Measurements from ENCODE around the gene PCDHGA6. TPM values are rescaled to one million over a fixed set of nuclear protein-coding genes. Genes with fewer than 3 reads are reported as not detected.

PCDHGA6 gene
- 2.6 and 3.9 TPM in 2 replicates for total RNA-seq

DNA sequence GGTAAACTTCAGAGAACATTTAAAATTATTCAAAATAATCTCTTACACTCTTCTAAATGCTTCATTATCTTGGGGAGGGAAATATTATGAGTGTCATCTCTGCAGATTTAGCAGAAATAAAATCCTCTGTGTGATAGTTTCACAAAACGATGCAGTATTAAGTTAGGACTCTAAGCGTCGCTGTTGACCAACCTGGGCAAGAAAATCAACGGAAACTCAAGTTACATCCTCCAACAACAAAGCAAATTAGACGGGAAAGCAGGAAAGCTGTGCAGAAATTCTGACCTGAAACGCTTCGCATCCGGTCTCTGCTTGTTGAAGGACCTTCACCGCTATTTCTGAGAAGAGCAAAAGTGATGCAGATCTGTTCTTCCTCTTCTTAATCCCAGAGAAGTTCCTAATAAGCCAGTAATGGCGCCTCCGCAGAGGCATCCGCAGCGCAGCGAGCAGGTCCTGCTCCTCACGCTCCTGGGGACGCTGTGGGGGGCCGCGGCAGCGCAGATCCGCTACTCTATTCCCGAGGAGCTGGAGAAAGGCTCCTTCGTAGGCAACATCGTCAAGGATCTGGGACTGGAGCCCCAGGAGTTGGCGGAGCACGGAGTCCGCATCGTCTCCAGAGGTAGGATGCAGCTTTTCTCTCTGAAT, at the start of gene PCDHGA6:
PCDHGA6 (plus strand) TSS at position 219 of the 645 bp plus-strand sequence; CDS start at position 412, 193 bp downstream.

DNA sequence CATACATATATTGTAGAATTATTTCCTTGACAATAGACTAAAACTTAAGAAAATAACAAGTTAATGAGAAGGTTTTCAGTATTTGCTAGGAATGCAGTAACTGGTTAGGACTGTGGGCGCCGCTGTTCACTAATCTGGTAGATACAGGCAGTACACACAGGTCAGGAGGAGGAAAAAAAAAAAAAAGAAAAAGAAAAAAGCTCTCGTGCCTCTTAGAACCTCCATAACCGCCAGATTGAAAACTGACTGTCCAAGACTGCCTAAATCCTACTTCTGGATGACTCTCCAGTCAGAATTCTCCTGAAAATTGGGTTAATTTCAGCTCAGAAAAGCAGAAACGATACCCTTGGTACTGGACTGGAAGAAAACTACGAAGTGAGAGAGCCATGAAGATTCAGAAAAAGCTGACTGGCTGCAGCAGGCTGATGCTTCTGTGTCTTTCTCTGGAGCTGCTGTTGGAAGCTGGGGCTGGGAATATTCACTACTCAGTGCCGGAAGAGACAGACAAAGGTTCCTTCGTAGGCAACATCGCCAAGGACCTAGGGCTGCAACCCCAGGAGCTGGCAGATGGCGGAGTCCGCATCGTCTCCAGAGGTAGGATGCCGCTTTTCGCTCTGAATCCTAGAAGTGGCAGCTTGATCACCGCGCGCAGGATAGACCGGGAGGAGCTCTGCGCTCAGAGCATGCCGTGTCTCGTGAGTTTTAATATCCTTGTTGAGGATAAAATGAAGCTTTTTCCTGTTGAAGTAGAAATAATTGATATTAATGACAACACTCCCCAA, 43.2 kb upstream of the PCDHGA6 start, which contains the start of gene PCDHGA1:
PCDHGA1 (plus strand) TSS at position 216 of the 782 bp plus-strand sequence.

DNA sequence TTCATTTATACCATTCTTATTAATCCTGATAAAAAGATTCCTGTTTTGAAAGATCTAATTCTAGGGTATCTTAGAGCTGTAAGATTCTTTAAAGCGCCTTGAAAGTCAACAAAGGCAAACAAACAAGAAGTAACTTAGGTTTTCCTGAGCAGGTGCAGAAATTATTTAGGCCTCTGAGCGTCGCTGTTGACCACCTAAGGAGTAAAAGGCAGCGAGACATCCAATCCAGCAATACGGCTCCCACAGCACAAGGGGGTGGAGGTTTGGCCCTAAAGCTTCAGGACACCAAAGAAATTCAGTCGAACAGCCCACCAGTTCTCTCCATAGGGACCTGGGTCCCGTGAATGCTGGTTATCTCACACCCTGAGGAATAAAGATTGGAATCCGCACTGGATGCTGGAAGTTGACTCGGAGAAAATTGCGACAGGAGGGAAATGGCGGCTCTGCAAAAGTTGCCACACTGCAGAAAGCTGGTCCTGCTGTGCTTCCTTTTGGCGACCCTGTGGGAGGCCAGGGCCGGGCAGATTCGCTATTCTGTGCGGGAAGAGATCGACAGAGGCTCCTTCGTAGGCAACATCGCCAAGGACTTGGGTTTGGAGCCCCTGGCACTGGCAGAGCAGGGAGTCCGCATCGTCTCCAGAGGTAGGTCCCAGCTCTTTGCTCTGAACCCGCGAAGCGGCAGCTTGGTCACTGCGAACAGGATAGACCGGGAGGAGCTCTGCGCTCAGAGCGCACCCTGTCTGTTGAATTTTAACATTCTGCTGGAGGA, 35.0 kb upstream of the PCDHGA6 start, which contains the start of gene PCDHGA2:
PCDHGA2 (plus strand) TSS at position 223 of the 769 bp plus-strand sequence.

DNA sequence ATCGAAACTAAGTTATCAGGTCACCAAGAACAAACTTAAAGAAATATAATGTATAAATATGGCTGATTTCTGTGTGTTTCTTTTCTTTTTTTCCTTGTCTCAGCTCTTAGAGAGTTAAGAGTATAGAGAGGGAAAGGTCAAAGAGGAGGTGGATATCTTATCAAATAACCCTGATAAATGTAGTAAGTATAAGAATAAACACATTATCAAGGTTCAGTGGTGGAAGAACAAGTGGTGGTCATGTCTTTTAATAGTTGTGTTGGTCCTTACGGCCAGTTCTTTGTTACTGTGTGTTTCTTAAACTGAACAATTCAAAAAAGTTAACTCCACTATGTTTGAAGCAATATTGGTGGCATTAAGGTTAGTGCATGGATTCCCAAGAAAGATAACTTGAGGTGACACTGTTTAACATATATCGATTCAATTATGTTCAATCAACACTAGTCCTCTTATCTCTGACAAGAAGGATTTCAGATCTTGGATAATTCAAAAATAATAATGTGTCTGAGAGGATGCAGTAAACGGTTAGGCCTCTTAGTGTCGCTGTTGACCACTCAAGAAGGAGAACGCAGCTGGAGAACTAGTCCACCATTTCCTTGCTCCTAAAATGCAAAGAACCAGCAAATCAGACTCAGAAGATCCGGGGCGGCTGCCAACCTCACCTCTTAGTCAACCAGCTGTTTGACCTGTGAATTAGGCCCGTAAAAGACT, 30.3 kb upstream of the PCDHGA6 start, which contains the start of gene PCDHGA3:
PCDHGA3 (plus strand) TSS at position 588 of the 711 bp plus-strand sequence. CDS start 205 bp downstream, outside the sequence.

DNA sequence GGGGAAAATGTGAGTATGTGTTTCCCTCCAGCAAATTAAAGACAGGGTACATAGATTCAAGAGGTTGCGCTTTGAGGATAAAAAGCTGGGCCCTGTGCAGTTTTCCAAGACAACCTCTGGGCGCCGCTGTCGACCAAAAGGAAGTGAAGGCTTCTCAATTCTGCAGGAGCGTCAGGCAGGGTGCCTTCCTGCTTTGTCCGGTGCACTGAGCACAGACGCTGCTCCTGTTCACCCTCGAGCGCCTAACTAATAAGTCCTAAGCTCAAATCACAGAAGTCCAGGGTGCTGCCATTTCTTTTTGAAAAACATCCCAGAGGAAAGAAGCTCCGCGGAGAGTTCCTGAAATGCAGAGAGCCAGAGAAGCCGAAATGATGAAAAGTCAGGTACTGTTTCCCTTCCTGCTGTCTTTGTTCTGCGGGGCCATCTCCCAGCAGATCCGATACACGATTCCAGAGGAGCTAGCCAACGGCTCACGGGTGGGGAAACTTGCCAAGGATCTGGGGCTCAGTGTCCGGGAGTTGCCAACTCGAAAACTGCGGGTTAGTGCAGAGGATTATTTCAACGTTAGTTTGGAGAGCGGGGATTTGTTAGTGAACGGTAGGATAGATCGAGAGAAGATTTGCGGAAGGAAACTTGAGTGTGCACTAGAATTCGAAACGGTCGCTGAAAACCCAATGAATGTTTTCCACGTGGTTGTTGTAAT, 23.6 kb upstream of the PCDHGA6 start, which contains the start of gene PCDHGB1:
PCDHGB1 (plus strand) TSS at position 183 of the 703 bp plus-strand sequence; CDS start at position 345, 162 bp downstream.

DNA sequence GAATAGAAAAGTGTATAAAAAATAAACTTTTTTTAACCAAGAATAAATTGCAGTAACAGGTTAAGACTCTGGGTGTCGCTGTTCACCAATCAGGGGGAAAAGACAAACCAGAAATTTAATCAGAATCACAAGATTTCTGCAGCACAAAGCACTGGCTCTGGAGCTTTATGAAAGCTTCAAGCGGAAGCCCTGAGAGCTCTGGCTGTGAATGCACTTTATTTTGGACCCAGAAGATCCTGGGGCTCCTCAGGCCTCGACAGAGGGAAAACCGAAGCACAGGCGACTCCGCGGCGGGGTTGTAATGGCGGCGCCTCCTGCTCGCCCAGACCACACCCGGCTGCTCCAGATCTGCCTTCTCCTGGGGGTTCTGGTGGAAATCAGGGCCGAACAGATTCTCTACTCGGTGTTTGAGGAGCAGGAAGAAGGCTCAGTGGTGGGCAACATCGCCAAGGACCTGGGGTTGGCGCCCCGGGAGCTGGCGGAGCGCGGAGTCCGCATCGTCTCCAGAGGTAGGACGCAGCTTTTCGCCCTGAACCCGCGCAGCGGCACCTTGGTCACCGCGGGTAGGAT, 18.7 kb upstream of the PCDHGA6 start, which contains the start of gene PCDHGA4:
PCDHGA4 (plus strand) TSS at position 122 of the 570 bp plus-strand sequence; CDS start at position 209, 87 bp downstream.

DNA sequence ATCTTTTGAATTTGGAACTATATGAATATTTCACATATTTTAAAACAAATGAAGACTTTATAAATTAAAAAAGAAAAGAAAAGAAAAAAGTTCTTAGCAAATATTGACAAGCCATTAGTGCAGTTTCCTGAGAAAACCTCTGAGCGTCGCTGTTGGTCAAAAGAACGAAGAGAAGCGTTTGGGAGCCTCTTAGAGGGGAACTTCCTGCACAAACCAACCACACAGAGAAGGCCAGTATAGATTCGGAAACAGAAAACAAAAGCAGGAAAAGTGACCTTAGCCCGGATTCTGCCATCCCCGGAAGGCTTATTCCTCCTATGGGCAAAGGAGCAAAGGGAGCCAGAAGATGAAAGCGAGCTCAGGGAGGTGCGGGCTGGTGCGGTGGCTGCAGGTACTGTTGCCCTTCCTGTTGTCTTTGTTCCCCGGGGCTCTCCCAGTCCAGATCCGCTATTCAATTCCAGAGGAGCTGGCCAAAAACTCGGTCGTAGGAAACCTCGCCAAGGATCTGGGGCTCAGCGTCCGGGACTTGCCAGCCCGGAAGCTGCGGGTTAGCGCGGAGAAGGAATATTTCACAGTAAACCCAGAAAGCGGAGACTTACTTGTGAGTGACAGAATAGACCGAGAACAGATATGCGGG, 13.8 kb upstream of the PCDHGA6 start, which contains the start of gene PCDHGB2:
PCDHGB2 (plus strand) TSS at position 205 of the 637 bp plus-strand sequence; CDS start at position 347, 142 bp downstream.

DNA sequence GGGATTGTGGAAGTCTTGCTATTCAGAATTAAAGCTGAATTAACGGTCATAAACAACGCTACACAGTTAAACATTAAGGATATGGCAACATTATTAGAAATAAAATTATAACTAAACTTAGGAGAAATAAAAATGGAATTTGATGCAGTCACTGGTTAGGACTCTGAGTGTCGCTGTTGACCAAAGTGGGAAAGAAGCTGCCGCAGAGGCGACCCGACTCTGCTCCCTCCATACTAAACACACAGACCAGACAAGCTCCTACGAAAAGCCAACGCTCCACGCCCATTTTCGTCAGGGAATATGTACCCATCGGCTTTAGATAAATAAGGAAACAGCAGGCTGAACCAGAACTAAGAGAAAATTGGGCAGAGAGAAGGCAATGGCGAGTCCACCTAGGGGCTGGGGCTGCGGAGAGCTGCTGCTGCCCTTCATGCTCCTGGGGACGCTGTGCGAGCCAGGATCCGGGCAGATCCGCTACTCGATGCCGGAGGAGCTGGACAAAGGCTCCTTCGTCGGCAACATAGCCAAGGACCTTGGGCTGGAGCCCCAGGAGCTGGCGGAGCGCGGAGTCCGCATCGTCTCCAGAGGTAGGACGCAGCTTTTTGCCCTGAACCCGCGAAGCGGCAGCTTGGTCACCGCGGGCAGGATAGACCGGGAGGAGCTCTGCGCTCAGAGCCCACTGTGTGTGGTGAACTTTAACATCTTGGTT, 9.6 kb upstream of the PCDHGA6 start, which contains the start of gene PCDHGA5:
PCDHGA5 (plus strand) TSS at position 211 of the 709 bp plus-strand sequence; CDS start at position 380, 169 bp downstream.

DNA sequence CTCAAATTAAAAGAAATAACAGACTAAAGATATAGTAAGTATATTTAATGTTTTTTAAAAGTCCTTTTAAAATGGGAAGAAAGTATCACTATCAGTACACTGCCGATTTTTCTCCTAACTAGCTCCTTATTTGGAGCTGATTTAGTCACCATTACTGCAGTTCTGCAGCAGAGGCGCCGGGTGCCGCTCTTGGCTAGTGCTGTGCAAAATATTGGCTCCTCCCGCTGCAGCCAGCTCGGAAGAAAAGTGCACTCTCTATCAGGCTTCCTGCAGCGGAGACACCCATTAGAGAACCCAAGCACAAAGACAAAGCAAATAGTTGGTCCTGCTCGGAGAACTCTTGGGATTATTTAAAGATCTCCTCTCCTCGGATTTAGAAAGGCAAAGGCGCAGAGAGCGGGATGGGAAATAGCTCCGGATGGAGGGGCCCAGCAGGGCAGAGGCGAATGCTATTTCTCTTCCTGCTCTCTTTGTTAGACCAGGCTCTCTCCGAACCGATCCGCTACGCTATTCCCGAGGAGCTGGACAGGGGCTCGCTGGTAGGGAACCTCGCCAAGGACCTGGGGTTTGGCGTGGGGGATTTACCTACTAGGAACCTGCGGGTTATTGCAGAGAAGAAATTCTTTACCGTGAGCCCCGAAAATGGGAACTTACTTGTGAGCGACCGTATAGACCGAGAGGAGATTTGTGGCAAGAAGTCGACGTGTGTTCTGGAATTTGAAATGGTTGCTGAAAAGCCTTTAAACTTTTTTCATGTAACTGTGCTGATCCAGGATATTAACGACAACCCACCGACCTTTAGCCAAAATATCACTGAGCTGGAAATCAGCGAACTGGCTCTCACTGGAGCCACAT, 3.5 kb upstream of the PCDHGA6 start, which contains the start of gene PCDHGB3:
PCDHGB3 (plus strand) TSS at position 249 of the 855 bp plus-strand sequence; CDS start at position 402, 153 bp downstream.

DNA sequence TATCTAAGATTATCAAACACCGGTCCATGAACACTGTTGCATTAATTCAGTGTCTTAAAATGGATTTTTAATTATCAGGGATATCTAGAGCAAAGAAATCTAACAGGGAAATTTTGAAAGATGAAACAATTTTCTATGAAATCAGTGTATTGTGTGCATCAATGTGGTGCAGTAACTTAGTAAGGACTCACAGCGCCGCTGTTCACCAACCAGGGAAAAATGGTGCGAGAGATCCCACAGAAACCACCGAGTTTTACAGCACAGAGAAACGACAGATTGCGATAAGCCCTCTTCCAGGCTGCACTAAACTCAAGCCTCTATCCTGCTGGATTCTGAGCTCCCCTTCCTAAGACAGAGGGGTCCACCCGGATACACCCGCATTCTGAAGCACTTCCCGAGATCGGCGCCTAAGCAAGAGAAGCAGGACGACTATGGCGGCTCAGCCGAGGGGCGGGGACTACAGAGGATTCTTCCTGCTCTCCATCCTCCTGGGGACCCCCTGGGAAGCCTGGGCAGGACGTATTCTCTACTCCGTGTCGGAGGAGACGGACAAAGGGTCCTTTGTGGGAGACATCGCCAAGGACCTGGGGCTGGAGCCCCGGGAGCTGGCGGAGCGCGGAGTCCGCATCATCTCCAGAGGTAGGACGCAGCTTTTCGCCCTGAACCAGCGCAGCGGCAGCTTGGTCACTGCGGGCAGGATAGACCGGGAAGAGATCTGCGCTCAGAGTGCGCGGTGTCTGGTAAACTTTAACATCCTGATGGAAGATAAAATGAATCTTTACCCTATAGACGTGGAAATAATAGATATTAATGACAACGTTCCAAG, 9.0 kb downstream of the PCDHGA6 start, which contains the start of gene PCDHGA7:
PCDHGA7 (plus strand) TSS at position 274 of the 826 bp plus-strand sequence; CDS start at position 432, 158 bp downstream.

DNA sequence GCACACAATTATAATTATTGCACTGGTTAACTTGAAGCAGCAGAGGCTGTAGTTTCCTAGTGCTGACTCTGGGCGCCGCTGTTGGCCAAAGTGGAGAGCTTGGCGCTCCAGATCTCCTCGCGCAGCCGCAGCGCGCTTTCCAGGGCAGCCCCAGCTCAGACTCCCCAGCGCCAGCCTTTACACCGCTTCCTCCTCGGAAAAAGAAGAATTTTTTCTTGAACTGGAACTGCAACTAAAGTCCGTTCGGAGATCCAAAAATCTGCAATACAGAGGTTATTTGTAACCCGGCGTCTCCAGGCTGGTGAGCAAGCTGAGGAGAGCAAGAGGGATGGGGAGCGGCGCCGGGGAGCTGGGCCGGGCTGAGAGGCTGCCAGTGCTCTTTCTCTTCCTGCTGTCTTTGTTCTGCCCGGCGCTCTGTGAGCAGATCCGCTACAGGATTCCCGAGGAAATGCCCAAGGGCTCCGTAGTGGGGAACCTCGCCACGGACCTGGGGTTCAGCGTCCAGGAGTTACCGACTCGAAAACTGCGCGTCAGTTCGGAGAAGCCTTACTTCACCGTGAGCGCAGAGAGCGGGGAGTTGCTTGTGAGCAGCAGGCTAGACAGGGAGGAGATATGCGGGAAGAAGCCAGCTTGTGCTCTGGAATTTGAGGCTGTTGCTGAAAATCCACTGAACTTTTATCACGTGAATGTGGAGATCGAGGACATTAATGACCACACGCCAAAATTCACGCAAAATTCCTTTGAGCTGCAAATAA, 14.0 kb downstream of the PCDHGA6 start, which contains the start of gene PCDHGB4:
PCDHGB4 (plus strand) TSS at position 142 of the 755 bp plus-strand sequence; CDS start at position 329, 187 bp downstream.

DNA sequence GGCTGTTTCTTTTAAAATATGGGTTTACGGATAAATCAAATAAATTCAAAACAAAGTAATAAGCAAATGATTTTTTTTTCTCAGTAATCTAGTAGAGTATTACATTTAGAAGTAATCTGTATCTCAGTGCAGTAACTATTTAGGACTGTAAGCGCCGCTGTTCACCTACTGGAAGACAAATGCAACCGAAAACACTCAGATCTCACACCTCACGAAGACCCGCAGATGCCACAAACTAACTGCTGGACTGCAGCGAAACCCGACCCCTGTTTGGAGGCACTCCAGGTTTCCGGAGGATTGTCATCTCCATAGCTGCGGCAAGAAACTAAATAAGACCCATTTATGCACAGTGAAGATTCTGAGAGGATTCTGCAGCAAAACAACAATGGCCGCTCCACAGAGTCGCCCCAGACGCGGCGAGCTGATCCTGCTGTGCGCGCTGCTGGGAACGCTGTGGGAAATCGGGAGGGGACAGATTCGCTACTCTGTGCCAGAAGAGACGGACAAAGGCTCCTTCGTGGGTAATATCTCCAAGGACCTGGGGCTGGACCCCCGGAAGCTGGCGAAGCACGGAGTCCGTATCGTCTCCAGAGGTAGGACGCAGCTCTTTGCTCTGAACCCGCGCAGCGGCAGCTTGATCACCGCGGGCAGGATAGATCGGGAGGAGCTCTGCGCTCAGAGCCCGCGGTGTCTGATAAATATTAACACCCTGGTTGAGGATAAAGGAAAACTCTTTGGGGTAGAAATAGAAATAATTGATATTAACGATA, 18.9 kb downstream of the PCDHGA6 start, which contains the start of gene PCDHGA8:
PCDHGA8 (plus strand) TSS at position 205 of the 770 bp plus-strand sequence; CDS start at position 386, 181 bp downstream.

DNA sequence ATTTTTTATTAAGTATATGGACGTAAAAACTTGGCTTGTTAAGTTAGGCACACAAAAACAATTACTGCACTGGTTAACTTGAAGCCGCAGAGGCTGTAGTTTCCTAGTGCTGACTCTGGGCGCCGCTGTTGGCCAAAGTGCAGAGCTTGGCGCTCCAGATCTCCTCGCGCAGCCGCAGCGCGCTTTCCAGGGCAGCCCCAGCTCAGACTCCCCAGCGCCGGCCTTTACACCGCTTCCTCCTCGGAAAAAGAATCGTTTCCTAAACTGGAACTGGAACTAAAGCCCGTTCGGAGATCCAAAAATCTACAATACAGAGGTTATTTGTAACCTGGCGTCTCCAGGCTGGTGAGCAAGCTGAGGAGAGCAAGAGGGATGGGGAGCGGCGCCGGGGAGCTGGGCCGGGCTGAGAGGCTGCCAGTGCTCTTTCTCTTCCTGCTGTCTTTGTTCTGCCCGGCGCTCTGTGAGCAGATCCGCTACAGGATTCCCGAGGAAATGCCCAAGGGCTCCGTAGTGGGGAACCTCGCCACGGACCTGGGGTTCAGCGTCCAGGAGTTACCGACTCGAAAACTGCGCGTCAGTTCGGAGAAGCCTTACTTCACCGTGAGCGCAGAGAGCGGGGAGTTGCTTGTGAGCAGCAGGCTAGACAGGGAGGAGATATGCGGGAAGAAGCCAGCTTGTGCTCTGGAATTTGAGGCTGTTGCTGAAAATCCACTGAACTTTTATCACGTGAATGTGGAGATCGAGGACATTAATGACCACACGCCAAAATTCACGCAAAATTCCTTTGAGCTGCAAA, 24.3 kb downstream of the PCDHGA6 start, which contains the start of gene PCDHGB5:
PCDHGB5 (plus strand) TSS at position 192 of the 796 bp plus-strand sequence; CDS start at position 373, 181 bp downstream.

DNA sequence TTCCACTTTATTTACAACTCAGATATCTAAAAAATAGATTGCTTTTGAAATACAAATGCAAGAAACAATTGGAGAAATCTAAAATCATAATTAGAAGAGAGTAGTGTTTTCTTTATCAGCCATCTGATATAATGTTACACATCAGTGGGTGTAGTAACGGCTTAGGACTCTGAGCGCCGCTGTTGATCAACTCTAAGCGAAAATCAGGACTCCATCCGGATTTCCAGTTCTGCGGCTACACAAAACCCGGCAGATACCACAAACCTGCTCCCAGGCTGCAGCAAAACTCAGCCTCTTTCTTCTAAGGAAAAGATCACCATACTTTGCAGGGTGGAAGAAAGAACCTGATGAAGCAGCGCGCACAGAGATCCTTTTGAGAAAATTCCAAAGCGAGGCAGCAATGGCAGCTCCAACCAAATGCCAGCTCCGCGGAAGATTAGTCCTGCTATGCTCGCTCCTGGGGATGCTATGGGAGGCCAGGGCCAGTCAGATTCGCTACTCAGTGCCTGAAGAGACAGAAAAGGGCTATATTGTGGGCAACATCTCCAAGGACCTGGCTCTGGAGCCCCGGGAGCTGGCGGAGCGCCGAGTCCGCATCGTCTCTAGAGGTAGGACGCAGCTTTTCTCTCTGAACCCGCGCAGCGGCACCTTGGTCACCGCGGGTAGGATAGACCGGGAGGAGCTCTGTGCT, 29.0 kb downstream of the PCDHGA6 start, which contains the start of gene PCDHGA9:
PCDHGA9 (plus strand) TSS at position 226 of the 691 bp plus-strand sequence; CDS start at position 401, 175 bp downstream.

Measured in placental epithelial cell (primary cell).